ENCODE measurements around the gene KRT71. TPM values are rescaled to one million over a fixed set of nuclear protein-coding genes. Genes with fewer than 3 reads are reported as not detected.

The KRT71 gene
- total RNA-seq, 1 donor from 2014 or later: not detected

GRCh38 chr12:52498946-52499345 is 54.0 kb downstream of the KRT71 start:
- TF ChIP-seq CTCF (IDR thresholded peaks at IDR 0.05; ENCODE audit: unreplicated experiment): no peak
- peaks cover 3% of the 10 kb centered on the region for H3K4me1 Mint-ChIP-seq (ENCODE audit: low read depth)
- H3K36me3 Mint-ChIP-seq (ENCODE audit: insufficient read depth): no peaks in the 10 kb centered on the region
- peaks cover 16% of the 10 kb centered on the region for H3K27me3 Mint-ChIP-seq
- H3K4me3 Mint-ChIP-seq (ENCODE audit: low read depth): no peak overlapping the region
- no peak overlapping the region for H3K27ac Mint-ChIP-seq
- H3K9me3 Mint-ChIP-seq (ENCODE audit: low read depth): peaks cover 12% of the 10 kb centered on the region
- no peak for DNase-seq (ENCODE audit: low spot score, unreplicated experiment)

DNA sequence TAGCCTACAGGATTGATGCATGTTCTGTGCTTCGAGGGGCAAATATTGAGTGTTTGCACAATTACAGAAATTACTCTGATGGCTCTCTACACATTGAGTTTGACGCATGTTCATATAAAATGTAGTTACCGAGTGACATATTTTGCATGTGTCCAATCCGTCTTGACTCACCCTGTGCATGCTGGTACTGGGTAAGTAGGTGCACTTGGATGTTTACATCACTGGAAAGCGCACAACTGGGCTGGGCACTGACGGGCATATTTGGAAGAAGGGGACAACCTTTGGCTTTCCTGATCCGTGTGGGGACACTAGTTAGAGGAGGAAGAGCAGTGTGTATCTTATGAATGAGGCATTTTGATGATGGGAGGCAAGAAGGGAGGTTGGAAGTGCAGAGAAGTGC is 55.0 kb downstream of the KRT71 start:
- TF ChIP-seq CTCF (IDR thresholded peaks at IDR 0.05; ENCODE audit: unreplicated experiment): no peak
- peaks cover 9% of the 10 kb centered on the region for H3K9me3 Mint-ChIP-seq (ENCODE audit: low read depth)
- H3K27ac Mint-ChIP-seq: no peak overlapping the region
- no peak overlapping the region for H3K4me3 Mint-ChIP-seq (ENCODE audit: low read depth)
- H3K27me3 Mint-ChIP-seq: peaks cover 19% of the 10 kb centered on the region
- DNase-seq (ENCODE audit: low spot score, unreplicated experiment): no peak
- H3K4me1 Mint-ChIP-seq (ENCODE audit: low read depth): peaks cover 3% of the 10 kb centered on the region
- H3K36me3 Mint-ChIP-seq (ENCODE audit: insufficient read depth): no peaks in the 10 kb centered on the region

- TF ChIP-seq CTCF (IDR thresholded peaks at IDR 0.05; ENCODE audit: unreplicated experiment): no peak
- Mint-ChIP-seq H3K4me3 (ENCODE audit: low read depth) (no peak overlapping the region), H3K9me3 (ENCODE audit: low read depth) (peaks cover 3% of the 10 kb centered on the region), H3K27ac (no peak overlapping the region), H3K36me3 (ENCODE audit: insufficient read depth) (no peaks in the 10 kb centered on the region), H3K27me3 (peaks cover 24% of the 10 kb centered on the region), H3K4me1 (ENCODE audit: low read depth) (peaks cover 3% of the 10 kb centered on the region)
- no peak for DNase-seq (ENCODE audit: low spot score, unreplicated experiment)
These were observed 56.3 kb downstream of the KRT71 start for GRCh38 chr12:52496590-52497071.

DNA sequence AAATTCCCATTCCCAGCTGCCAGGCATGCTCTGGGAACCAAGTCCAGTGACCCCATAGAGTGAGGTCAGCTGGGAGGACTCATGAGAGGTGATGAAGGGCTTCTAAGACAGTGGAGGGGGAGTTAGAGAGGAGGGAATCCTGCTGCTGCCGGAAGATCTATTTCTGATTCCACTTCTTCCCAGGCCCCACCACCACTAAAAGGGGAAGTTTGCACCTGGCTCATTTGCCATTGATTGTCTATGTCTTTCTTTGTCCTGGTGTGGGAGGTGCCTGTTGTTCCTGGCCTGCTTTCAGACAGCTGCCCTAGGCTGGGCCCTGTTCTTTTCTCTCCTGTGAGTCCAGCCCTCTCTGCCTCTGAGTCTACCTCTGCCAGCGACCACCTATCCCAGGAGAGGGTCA is 56.9 kb downstream of the KRT71 start:
- Mint-ChIP-seq H3K27me3 (peaks cover 29% of the 10 kb centered on the region), H3K4me3 (ENCODE audit: low read depth) (no peak overlapping the region), H3K4me1 (ENCODE audit: low read depth) (peaks cover 3% of the 10 kb centered on the region), H3K27ac (no peak overlapping the region), H3K36me3 (ENCODE audit: insufficient read depth) (no peaks in the 10 kb centered on the region), H3K9me3 (ENCODE audit: low read depth) (peaks cover 3% of the 10 kb centered on the region)
- no peak for TF ChIP-seq CTCF (IDR thresholded peaks at IDR 0.05; ENCODE audit: unreplicated experiment)
- no peak for DNase-seq (ENCODE audit: low spot score, unreplicated experiment)

GRCh38 chr12:52495389-52495788 is 57.6 kb downstream of the KRT71 start:
- TF ChIP-seq CTCF (IDR thresholded peaks at IDR 0.05; ENCODE audit: unreplicated experiment): no peak
- no peak for DNase-seq (ENCODE audit: low spot score, unreplicated experiment)
- Mint-ChIP-seq H3K27me3 (peaks cover 36% of the 10 kb centered on the region), H3K27ac (no peak overlapping the region), H3K4me1 (ENCODE audit: low read depth) (peaks cover 3% of the 10 kb centered on the region), H3K36me3 (ENCODE audit: insufficient read depth) (no peaks in the 10 kb centered on the region), H3K9me3 (ENCODE audit: low read depth) (no peaks in the 10 kb centered on the region), H3K4me3 (ENCODE audit: low read depth) (no peak overlapping the region)

All from progenitor cell of endocrine pancreas (in vitro differentiated cells).